PC-9 (cell line): ENCODE measurements around the gene CHCHD4. TPM values are rescaled to one million over a fixed set of nuclear protein-coding genes. Genes with fewer than 3 reads are reported as not detected.

Experiments used
- BruUV-seq: library from RNA; stranded (reverse); fragments of 400-500 nt; replicated peaks from 2 replicates; lab custom pipeline; 2021; lab: Mats Ljungman, UMichigan
- CTCF ChIA-PET: fragments of 300-600 bp; sonication (Branson Sonifier 250); formaldehyde crosslinking; loops from one replicate; lab custom pipeline; 2022; ENCODE audit warnings: antibody characterized with exemption; lab: Charles Lee
- POLR2A ChIA-PET: fragments of 300-600 bp; sonication (Branson Sonifier 250); formaldehyde crosslinking; loops from one replicate; lab custom pipeline; 2022; ENCODE audit warnings: antibody characterized with exemption; ENCODE audit not compliant: unreplicated experiment; lab: Charles Lee
- DNase-seq, 2 experiments: peaks; one replicate each; pipeline versions ENCODE4 v3.0.0 to v3.0.0-alpha.2; 2015 to 2022; ENCODE audit warnings: mixed read lengths in 1 of 2
- H2AFZ ChIP-seq: fragments of 200-600 bp; sonication (generic); 2 replicates; pipeline ENCODE4 v1.8.1; 2017; ENCODE audit warnings: antibody characterized with exemption
- H3F3A ChIP-seq: fragments of 200-600 bp; sonication (generic); 2 replicates; pipeline ENCODE4 v1.8.1; 2017; ENCODE audit warnings: antibody characterized with exemption, mild to moderate bottlenecking, low read depth; ENCODE audit not compliant: insufficient read depth
- H3K27ac ChIP-seq: fragments of 200-600 bp; sonication (generic); 2 replicates; pipeline ENCODE4 v1.6.1; 2016; ENCODE audit warnings: mixed run types
- H3K27me3 ChIP-seq: fragments of 200-600 bp; sonication (generic); 2 replicates; pipeline ENCODE4 v1.6.1; 2016; ENCODE audit warnings: low read depth, mixed run types; ENCODE audit not compliant: insufficient read depth
- H3K36me3 ChIP-seq: fragments of 200-600 bp; sonication (generic); 2 replicates; pipeline ENCODE4 v1.6.1; 2016; ENCODE audit warnings: low read depth, mixed run types
- H3K4me1 ChIP-seq: fragments of 200-600 bp; sonication (generic); replicated peaks from 2 replicates; pipeline ENCODE4 v1.6.1; 2016; ENCODE audit warnings: mixed run types; ENCODE audit not compliant: insufficient read depth
- H3K4me2 ChIP-seq: fragments of 200-600 bp; sonication (generic); 2 replicates; pipeline ENCODE4 v1.6.1; 2017; ENCODE audit warnings: mixed run types
- H3K4me3 ChIP-seq: fragments of 200-600 bp; sonication (generic); 2 replicates; pipeline ENCODE4 v1.6.1; 2016; ENCODE audit warnings: mixed run types
- H3K79me2 ChIP-seq: fragments of 200-600 bp; sonication (generic); 2 replicates; pipeline ENCODE4 v1.6.1; 2017; ENCODE audit warnings: low read depth, mixed run types
- H3K9me2 ChIP-seq: fragments of 200-600 bp; sonication (generic); 2 replicates; pipeline ENCODE4 v1.8.1; 2017; ENCODE audit warnings: mild to moderate bottlenecking; ENCODE audit not compliant: insufficient read depth
- H3K9me3 ChIP-seq: fragments of 200-600 bp; sonication (generic); 2 replicates; pipeline ENCODE4 v1.8.1; 2016; ENCODE audit warnings: low read depth; ENCODE audit not compliant: insufficient read depth
- H4K20me1 ChIP-seq: fragments of 200-600 bp; sonication (generic); 2 replicates; pipeline ENCODE4 v1.8.1; 2017; ENCODE audit not compliant: insufficient read depth
- CTCF ChIP-seq: fragments of 200-600 bp; sonication (generic); conservative IDR thresholded peaks from 2 replicates; pipeline ENCODE4 v1.6.1; 2017; ENCODE audit warnings: mixed run types, antibody characterized with exemption, mild to moderate bottlenecking, moderate library complexity
- EZH2 ChIP-seq: fragments of 200-600 bp; sonication (generic); IDR thresholded peaks from 2 replicates; pipeline ENCODE4 v1.8.0; 2017; ENCODE audit warnings: antibody characterized with exemption, low read depth
- intact Hi-C: fragments of 100-400 bp; cut with micrococcal nuclease; formaldehyde crosslinking; loops from one replicate; pipeline ENCODE4 v1.10.0; 2022; ENCODE audit not compliant: unreplicated experiment
- total RNA-seq: library from RNA; stranded (reverse); gene quantifications from 2 replicates; pipeline ENCODE4 v1.2.3, GENCODE V29; 2021

CHCHD4 gene
- total RNA-seq, 1 experiment from 2014 or later = 17.6 TPM

- Histone ChIP-seq H3K79me2 (no peaks in the 10 kb centered on the region), H3K36me3 (peaks cover 51% of the 10 kb centered on the region), H3K4me1 (no peaks in the 10 kb centered on the region), H2AFZ (no peak overlapping the region), H3K9me2 (no peaks in the 10 kb centered on the region), H3K27me3 (no peaks in the 10 kb centered on the region), H3K4me2 (no peak overlapping the region), H3K9me3 (no peaks in the 10 kb centered on the region; the same call in 1 of the 2 replicates), H3K4me3 (no peak overlapping the region), H3F3A (no peaks in the 10 kb centered on the region), H3K27ac (no peak overlapping the region), H4K20me1 (no peaks in the 10 kb centered on the region)
- no TSS peak for BruUV-seq
- TF ChIP-seq CTCF (no peak), EZH2 (no peak)
- POLR2A ChIA-PET = interaction anchor here (0.5 to 0.7 kb wide), 2 partner anchors 14 to 1710 kb away, joined by 4 to 6 read pairs; no protein-coding TSS in a partner anchor
- no peak for DNase-seq
- CTCF ChIA-PET = no interaction called here
- intact Hi-C loops = no loop called here
Measured at GRCh38 chr3:14158370-14158769, 33.7 kb upstream of the CHCHD4 start.

GRCh38 chr3:14157951-14158350 is 33.3 kb upstream of the CHCHD4 start:
- H3F3A ChIP-seq = no peaks in the 10 kb centered on the region
- no peaks in the 10 kb centered on the region for H3K4me1 ChIP-seq
- no peaks in the 10 kb centered on the region for H3K9me2 ChIP-seq
- H3K79me2 ChIP-seq = no peaks in the 10 kb centered on the region
- no peak for TF ChIP-seq EZH2
- TF ChIP-seq CTCF = no peak
- DNase-seq = no peak
- no peak overlapping the region for H3K4me3 ChIP-seq
- H3K36me3 ChIP-seq = peaks cover 49% of the 10 kb centered on the region
- BruUV-seq = no TSS peak
- H3K27ac ChIP-seq = no peak overlapping the region
- no peak overlapping the region for H3K4me2 ChIP-seq
- intact Hi-C loops = no loop called here
- H3K27me3 ChIP-seq = no peaks in the 10 kb centered on the region
- H3K9me3 ChIP-seq = no peaks in the 10 kb centered on the region; the same call in 1 of the 2 replicates
- no peaks in the 10 kb centered on the region for H4K20me1 ChIP-seq
- POLR2A ChIA-PET = interaction anchor here (0.7 kb wide), 1 partner anchor 1710 kb away, joined by 4 read pairs; no protein-coding TSS in a partner anchor
- CTCF ChIA-PET = no interaction called here
- H2AFZ ChIP-seq = no peak overlapping the region

- POLR2A ChIA-PET = no interaction called here
- Histone ChIP-seq H3F3A (no peaks in the 10 kb centered on the region), H3K27ac (no peak overlapping the region), H3K4me1 (no peaks in the 10 kb centered on the region), H4K20me1 (no peaks in the 10 kb centered on the region), H3K4me3 (no peak overlapping the region), H3K9me2 (no peaks in the 10 kb centered on the region), H3K36me3 (peaks cover 40% of the 10 kb centered on the region), H3K27me3 (no peaks in the 10 kb centered on the region), H3K79me2 (no peaks in the 10 kb centered on the region), H3K9me3 (no peaks in the 10 kb centered on the region; the same call in 1 of the 2 replicates), H2AFZ (no peak overlapping the region), H3K4me2 (no peak overlapping the region)
- no peak for DNase-seq
- no TSS peak for BruUV-seq
- intact Hi-C loops = no loop called here
- CTCF ChIA-PET = no interaction called here
- no peak for TF ChIP-seq EZH2
- no peak for TF ChIP-seq CTCF
Measured at GRCh38 chr3:14156843-14157561, 32.3 kb upstream of the CHCHD4 start.
